Activated naive CD4-positive, alpha-beta T cell treated with anti-CD3 and anti-CD28 coated beads, Interleukin-2, amount 10 ng/mL, durations not matched to agents 7 days and 5 days (primary cell): ENCODE measurements around the gene METTL25.

Experiments used
- CTCF ChIA-PET: fragments of 350-600 bp; sonication (Branson Sonifier 250); formaldehyde crosslinking; loops from one replicate; lab custom pipeline; 2021; ENCODE audit warnings: antibody characterized with exemption; lab: Charles Lee
- DNase-seq: peaks from one replicate; pipeline ENCODE4 v3.0.0-alpha.2; 2020
- H3K27ac Mint-ChIP-seq: one replicate; pipeline ENCODE4 v1.8.0; 2021; ENCODE audit warnings: mild to moderate bottlenecking, moderate library complexity, mixed read lengths
- H3K27me3 Mint-ChIP-seq: one replicate; pipeline ENCODE4 v1.8.0; 2021; ENCODE audit warnings: mild to moderate bottlenecking, mixed read lengths
- H3K36me3 Mint-ChIP-seq: one replicate; pipeline ENCODE4 v1.8.0; 2021; ENCODE audit warnings: mixed read lengths
- H3K4me1 Mint-ChIP-seq: one replicate; pipeline ENCODE4 v1.8.0; 2021; ENCODE audit warnings: mixed read lengths
- H3K4me3 Mint-ChIP-seq: one replicate; pipeline ENCODE4 v1.8.0; 2021; ENCODE audit warnings: mild to moderate bottlenecking, moderate library complexity, mixed read lengths
- H3K9me3 Mint-ChIP-seq: one replicate; pipeline ENCODE4 v1.8.0; 2021; ENCODE audit warnings: mixed read lengths

Gene METTL25

DNA sequence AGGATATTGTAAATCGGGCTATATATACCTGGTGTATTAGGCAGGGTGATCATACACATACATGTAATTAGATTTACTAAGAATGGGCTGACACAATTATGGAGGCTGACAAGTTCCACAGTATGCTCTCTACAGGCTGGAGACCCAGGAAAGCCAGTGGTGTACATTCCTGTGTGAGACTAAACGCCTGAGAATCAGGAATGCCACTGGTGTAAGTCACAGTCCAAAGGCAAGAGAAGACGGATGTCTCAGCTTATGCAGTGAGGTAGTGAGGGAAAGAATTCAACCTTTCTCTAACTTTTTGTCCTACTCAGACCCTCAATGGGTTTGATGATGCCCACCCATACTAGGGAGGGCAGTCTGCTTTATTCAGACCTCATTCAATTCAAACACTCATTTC, 57.1 kb downstream of the METTL25 start:
- no peak for DNase-seq
- CTCF ChIA-PET = no interaction called here
- no peaks in the 10 kb centered on the region for H3K27me3 Mint-ChIP-seq
- H3K9me3 Mint-ChIP-seq = no peaks in the 10 kb centered on the region
- no peaks in the 10 kb centered on the region for H3K36me3 Mint-ChIP-seq
- H3K4me1 Mint-ChIP-seq = no peaks in the 10 kb centered on the region
- H3K27ac Mint-ChIP-seq = no peak overlapping the region
- H3K4me3 Mint-ChIP-seq = no peak overlapping the region

GRCh38 chr12:82425241-82425640, 66.9 kb downstream of the METTL25 start:
- no peak for DNase-seq
- no peaks in the 10 kb centered on the region for H3K9me3 Mint-ChIP-seq
- CTCF ChIA-PET = no interaction called here
- H3K27ac Mint-ChIP-seq = no peak overlapping the region
- H3K36me3 Mint-ChIP-seq = no peaks in the 10 kb centered on the region
- no peaks in the 10 kb centered on the region for H3K27me3 Mint-ChIP-seq
- no peak overlapping the region for H3K4me3 Mint-ChIP-seq
- H3K4me1 Mint-ChIP-seq = no peaks in the 10 kb centered on the region

DNA sequence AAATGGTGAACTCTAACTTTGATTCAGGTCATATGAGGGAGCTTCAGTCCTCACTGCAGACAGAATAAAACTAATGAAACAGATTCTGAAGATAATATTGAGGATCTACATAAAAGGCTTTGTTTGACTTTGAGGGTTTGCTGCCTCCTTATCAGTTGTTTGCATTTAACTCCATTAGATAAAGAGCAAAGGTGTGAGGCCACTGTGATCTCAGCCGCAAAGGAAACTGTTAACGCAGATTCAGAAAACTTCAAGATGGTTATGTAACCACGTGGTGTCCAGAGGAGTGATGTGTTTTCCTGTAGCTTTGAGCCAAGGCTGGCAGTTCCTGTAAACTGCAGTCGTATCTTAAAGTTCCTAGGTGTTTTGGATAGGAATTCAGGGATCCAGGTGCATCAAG, 67.8 kb downstream of the METTL25 start:
- no peaks in the 10 kb centered on the region for H3K27me3 Mint-ChIP-seq
- H3K4me3 Mint-ChIP-seq = no peak overlapping the region
- no peaks in the 10 kb centered on the region for H3K36me3 Mint-ChIP-seq
- CTCF ChIA-PET = no interaction called here
- no peaks in the 10 kb centered on the region for H3K4me1 Mint-ChIP-seq
- no peaks in the 10 kb centered on the region for H3K9me3 Mint-ChIP-seq
- no peak for DNase-seq
- no peak overlapping the region for H3K27ac Mint-ChIP-seq

- Mint-ChIP-seq H3K4me3 (no peak overlapping the region), H3K4me1 (no peaks in the 10 kb centered on the region), H3K27me3 (no peaks in the 10 kb centered on the region), H3K9me3 (no peaks in the 10 kb centered on the region), H3K27ac (no peak overlapping the region), H3K36me3 (no peaks in the 10 kb centered on the region)
- DNase-seq = no peak
- CTCF ChIA-PET = no interaction called here
Observed at GRCh38 chr12:82426586-82426985, 68.3 kb downstream of the METTL25 start.

DNA sequence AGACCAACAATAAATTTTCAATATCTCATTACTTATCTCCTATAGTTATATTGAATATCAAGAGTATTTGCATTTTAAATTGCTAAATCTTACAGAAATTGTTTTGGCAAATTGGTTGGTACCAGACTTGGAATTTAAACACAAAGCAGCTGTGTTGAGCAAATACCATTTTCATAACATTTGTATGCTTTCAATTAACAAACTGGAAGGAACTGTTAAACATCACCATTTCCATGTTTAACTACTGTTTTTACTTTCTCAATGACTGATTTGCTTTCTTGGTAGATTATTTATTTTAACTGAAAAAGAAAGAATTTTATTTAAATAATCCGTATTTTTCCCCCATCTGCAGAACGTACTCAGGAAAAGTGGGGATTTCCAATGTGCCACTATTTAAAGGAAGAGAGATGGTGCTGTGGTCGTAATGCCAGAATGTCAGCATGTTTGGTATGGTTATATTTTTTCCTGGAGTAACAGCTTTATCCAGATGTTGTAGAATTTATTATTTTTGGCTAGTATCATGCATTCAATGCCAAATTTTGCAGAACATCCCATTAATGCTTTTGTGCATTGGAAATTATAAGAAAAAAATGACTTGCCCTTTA, 72.3 kb downstream of the METTL25 start:
- H3K4me3 Mint-ChIP-seq = no peak overlapping the region
- no peaks in the 10 kb centered on the region for H3K27me3 Mint-ChIP-seq
- CTCF ChIA-PET = no interaction called here
- no peaks in the 10 kb centered on the region for H3K36me3 Mint-ChIP-seq
- no peaks in the 10 kb centered on the region for H3K9me3 Mint-ChIP-seq
- DNase-seq = no peak
- no peak overlapping the region for H3K27ac Mint-ChIP-seq
- H3K4me1 Mint-ChIP-seq = no peaks in the 10 kb centered on the region

GRCh38 chr12:82434392-82434911, 76.1 kb downstream of the METTL25 start:
- no peak for DNase-seq
- H3K9me3 Mint-ChIP-seq = no peaks in the 10 kb centered on the region

DNA sequence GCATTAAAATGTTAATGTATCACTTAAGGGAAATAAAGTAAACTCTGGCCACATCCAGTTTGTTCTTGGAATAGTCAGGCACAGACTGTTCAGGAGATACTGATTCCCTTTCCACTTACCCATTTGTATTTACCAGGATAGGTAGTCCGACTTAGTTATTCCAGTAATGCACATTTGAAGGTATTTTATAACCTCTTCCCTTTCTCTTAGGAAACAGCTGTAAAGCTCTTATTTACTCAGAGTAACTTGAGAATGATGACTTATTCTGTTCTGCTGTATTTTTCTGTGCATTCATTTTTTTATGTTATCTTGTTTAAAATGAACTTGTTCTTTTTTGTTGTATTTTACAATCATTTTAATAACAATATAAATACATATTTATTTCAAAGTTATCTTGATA, 78.0 kb downstream of the METTL25 start:
- H3K27ac Mint-ChIP-seq = no peak overlapping the region
- H3K9me3 Mint-ChIP-seq = no peaks in the 10 kb centered on the region
- no peaks in the 10 kb centered on the region for H3K27me3 Mint-ChIP-seq

More at GRCh38 chr12:82434392-82434911, 76.1 kb downstream of the METTL25 start:
- Mint-ChIP-seq H3K27ac (no peak overlapping the region), H3K4me1 (no peaks in the 10 kb centered on the region), H3K4me3 (no peak overlapping the region), H3K36me3 (no peaks in the 10 kb centered on the region), H3K27me3 (no peaks in the 10 kb centered on the region)
- CTCF ChIA-PET = interaction anchor here (0.6 kb wide), 1 partner anchor 48 kb away, joined by 3 read pairs; no protein-coding TSS in a partner anchor

DNA sequence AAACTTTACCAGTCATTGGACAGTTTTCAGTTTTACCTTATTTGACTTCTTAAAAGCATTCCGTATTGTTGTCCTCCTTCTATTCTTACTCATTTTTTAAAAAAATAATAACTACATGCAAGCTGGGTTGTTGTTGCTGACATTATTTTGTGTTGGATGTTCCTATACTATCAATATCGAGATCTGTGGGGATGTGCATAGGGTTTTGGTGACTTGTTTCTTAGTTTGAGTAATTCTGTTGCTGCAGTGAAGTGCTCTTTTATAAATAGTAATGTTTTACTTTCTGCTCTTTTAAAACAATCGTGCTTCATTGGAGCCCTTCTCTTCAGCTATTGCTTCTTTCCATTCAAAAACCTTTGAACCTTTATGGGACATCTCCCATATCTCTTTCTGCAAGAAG, 79.4 kb downstream of the METTL25 start:
- CTCF ChIA-PET = no interaction called here
- no peak overlapping the region for H3K27ac Mint-ChIP-seq
- no peaks in the 10 kb centered on the region for H3K4me1 Mint-ChIP-seq
- H3K27me3 Mint-ChIP-seq = no peaks in the 10 kb centered on the region
- no peaks in the 10 kb centered on the region for H3K9me3 Mint-ChIP-seq
- no peak overlapping the region for H3K4me3 Mint-ChIP-seq
- no peak for DNase-seq
- peaks cover 5% of the 10 kb centered on the region for H3K36me3 Mint-ChIP-seq

More for the DNA sequence above, 78.0 kb downstream of the METTL25 start:
- peaks cover 5% of the 10 kb centered on the region for H3K36me3 Mint-ChIP-seq
- H3K4me3 Mint-ChIP-seq = no peak overlapping the region
- CTCF ChIA-PET = no interaction called here
- H3K4me1 Mint-ChIP-seq = no peaks in the 10 kb centered on the region
- DNase-seq = no peak

GRCh38 chr12:82438356-82438755, 80.0 kb downstream of the METTL25 start:
- H3K36me3 Mint-ChIP-seq = peaks cover 5% of the 10 kb centered on the region
- no peaks in the 10 kb centered on the region for H3K4me1 Mint-ChIP-seq
- no peak overlapping the region for H3K27ac Mint-ChIP-seq
- H3K27me3 Mint-ChIP-seq = no peaks in the 10 kb centered on the region
- CTCF ChIA-PET = no interaction called here
- no peak for DNase-seq
- H3K4me3 Mint-ChIP-seq = no peak overlapping the region
- no peaks in the 10 kb centered on the region for H3K9me3 Mint-ChIP-seq

GRCh38 chr12:82440885-82441284, 82.6 kb downstream of the METTL25 start:
- Mint-ChIP-seq H3K4me3 (no peak overlapping the region), H3K36me3 (peaks cover 5% of the 10 kb centered on the region)

DNA sequence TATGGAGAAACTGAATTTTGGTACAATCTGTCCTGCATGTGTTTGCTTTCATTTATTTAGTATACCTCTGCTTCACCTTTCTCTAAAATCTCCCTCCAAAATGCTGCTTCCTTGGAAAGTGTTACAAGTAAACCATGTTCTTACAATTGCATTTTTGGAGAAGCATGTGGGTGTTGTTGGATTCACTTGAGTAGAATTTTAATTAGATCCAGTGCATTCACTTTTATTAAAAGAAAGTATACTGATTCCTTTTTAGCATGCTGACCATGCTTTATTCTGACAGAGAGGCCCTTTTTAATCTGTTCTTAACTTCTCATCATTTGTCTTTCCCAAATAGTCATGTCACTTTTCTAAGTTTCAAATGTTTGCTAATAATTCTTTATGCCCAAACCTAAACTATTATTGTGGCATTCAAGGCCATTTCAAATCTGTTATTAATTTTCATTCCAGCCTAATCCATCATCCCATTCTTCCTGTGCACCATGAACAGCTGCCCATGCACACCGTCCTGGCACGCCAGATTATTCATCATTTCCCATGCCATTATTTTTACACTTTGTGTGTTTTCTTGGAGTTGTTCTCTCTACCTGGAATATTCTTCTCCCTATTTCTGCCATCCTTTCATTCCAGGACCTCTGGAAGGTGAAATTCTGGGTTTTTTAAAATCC, 90.7 kb downstream of the METTL25 start:
- no peaks in the 10 kb centered on the region for H3K9me3 Mint-ChIP-seq
- CTCF ChIA-PET = no interaction called here

More at GRCh38 chr12:82440885-82441284, 82.6 kb downstream of the METTL25 start:
- Mint-ChIP-seq H3K4me1 (no peaks in the 10 kb centered on the region), H3K27ac (no peak overlapping the region), H3K9me3 (no peaks in the 10 kb centered on the region), H3K27me3 (no peaks in the 10 kb centered on the region)
- CTCF ChIA-PET = no interaction called here
- DNase-seq = no peak

DNA sequence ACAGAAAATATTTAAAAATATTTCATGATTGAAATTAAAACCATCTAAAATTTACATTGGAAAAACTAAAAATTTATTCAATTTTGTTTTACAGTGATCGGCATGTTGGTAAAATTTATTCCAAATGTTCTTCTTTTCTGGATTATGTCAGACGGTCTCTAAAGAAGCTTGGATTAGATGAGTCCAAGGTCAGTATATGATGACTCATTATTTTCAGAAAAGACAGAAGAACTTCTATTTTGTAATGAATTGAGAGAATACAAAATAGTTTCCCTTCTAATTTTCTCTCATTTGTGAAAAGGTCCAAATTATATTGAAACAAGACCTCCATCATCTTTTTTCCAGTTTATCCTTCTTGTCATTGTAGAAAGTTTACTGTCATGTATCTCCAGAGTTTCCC, 98.3 kb downstream of the METTL25 start:
- Mint-ChIP-seq H3K4me3 (no peak overlapping the region), H3K4me1 (no peaks in the 10 kb centered on the region), H3K27ac (no peak overlapping the region), H3K9me3 (no peaks in the 10 kb centered on the region), H3K27me3 (no peaks in the 10 kb centered on the region), H3K36me3 (peaks cover 2% of the 10 kb centered on the region)
- CTCF ChIA-PET = no interaction called here
- DNase-seq = no peak

More for the DNA sequence above, 90.7 kb downstream of the METTL25 start:
- no peaks in the 10 kb centered on the region for H3K4me1 Mint-ChIP-seq
- H3K36me3 Mint-ChIP-seq = no peaks in the 10 kb centered on the region
- DNase-seq = no peak
- H3K27ac Mint-ChIP-seq = no peak overlapping the region
- H3K4me3 Mint-ChIP-seq = no peak overlapping the region
- H3K27me3 Mint-ChIP-seq = no peaks in the 10 kb centered on the region

GRCh38 chr12:82458101-82458500, 99.8 kb downstream of the METTL25 start:
- H3K9me3 Mint-ChIP-seq = no peaks in the 10 kb centered on the region
- no peaks in the 10 kb centered on the region for H3K27me3 Mint-ChIP-seq
- CTCF ChIA-PET = no interaction called here
- H3K36me3 Mint-ChIP-seq = peaks cover 2% of the 10 kb centered on the region
- DNase-seq = no peak
- no peak overlapping the region for H3K27ac Mint-ChIP-seq
- H3K4me1 Mint-ChIP-seq = no peaks in the 10 kb centered on the region
- no peak overlapping the region for H3K4me3 Mint-ChIP-seq

GRCh38 chr12:82461393-82461792, 103.1 kb downstream of the METTL25 start:
- peaks cover 2% of the 10 kb centered on the region for H3K36me3 Mint-ChIP-seq
- no peak for DNase-seq
- H3K27ac Mint-ChIP-seq = no peak overlapping the region
- CTCF ChIA-PET = interaction anchor here (0.7 kb wide), 1 partner anchor 145 kb away, joined by 3 read pairs; no protein-coding TSS in a partner anchor
- no peak overlapping the region for H3K4me3 Mint-ChIP-seq
- no peaks in the 10 kb centered on the region for H3K27me3 Mint-ChIP-seq
- H3K9me3 Mint-ChIP-seq = no peaks in the 10 kb centered on the region
- H3K4me1 Mint-ChIP-seq = no peaks in the 10 kb centered on the region

DNA sequence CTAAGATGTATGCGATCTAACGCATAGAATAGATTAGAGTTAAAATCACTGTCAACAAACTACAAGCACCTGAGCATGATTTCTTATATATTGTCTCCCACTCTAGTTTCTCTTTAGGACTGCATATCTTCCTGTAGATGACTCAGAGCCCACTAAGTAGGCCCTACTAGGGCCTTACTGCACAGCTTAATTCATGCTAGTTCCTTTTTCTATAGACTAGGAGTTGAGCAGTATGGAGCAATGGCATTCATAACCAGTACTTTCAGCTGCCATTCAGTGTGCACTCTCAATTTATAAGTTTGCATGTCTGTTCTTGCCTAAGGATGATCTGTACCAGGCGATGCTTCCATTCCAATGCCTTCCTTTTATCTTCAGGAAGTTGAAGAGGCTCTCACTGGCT, 103.5 kb downstream of the METTL25 start:
- no peak for DNase-seq
- peaks cover 2% of the 10 kb centered on the region for H3K36me3 Mint-ChIP-seq
- no peaks in the 10 kb centered on the region for H3K27me3 Mint-ChIP-seq
- no peak overlapping the region for H3K4me3 Mint-ChIP-seq
- no peaks in the 10 kb centered on the region for H3K4me1 Mint-ChIP-seq
- H3K9me3 Mint-ChIP-seq = no peaks in the 10 kb centered on the region
- no peak overlapping the region for H3K27ac Mint-ChIP-seq
- CTCF ChIA-PET = no interaction called here
